Caco-2 (cell line): ENCODE results near the gene KCNE4. TPM values are rescaled to one million over a fixed set of nuclear protein-coding genes. Genes with fewer than 3 reads are reported as not detected.

Experiments used
- BruUV-seq: library from RNA; stranded (reverse); fragments of 400-500 nt; replicated peaks from 2 replicates; lab custom pipeline; 2021; lab: Mats Ljungman, UMichigan
- CTCF ChIA-PET: fragments of 300-600 bp; sonication (Branson Sonifier 250); formaldehyde crosslinking; loops from one replicate; lab custom pipeline; 2022; ENCODE audit warnings: antibody characterized with exemption; lab: Charles Lee
- POLR2A ChIA-PET: fragments of 300-600 bp; sonication (Branson Sonifier 250); formaldehyde crosslinking; loops from one replicate; lab custom pipeline; 2022; ENCODE audit warnings: antibody characterized with exemption; lab: Charles Lee
- DNase-seq, 2 experiments: peaks; one replicate each; pipeline versions ENCODE4 v3.0.0 to v3.0.0-alpha.2; 2020 to 2022
- H3K27me3 ChIP-seq: replicated peaks from 2 replicates; pipeline ENCODE4 v1.6.0; 2011; ENCODE audit warnings: low read length; ENCODE audit not compliant: control insufficient read depth, insufficient read depth
- H3K36me3 ChIP-seq: 2 replicates; pipeline ENCODE4 v1.5.1; 2011; ENCODE audit warnings: low read length; ENCODE audit not compliant: control insufficient read depth, insufficient read depth
- H3K4me1 ChIP-seq: fragments of 250-450 bp; sonication (Bioruptor Pico); 2 replicates; pipeline ENCODE4 v1.5.1; 2020; ENCODE audit warnings: mild to moderate bottlenecking
- H3K4me3 ChIP-seq: 2 replicates; pipeline ENCODE4 v1.5.1; 2011; ENCODE audit warnings: low read depth, mild to moderate bottlenecking, control low read depth, low read length
- H3K9me3 ChIP-seq: fragments of 250-450 bp; sonication (Bioruptor Pico); 2 replicates; pipeline ENCODE4 v1.5.1; 2020; ENCODE audit warnings: mild to moderate bottlenecking, moderate library complexity
- H3K27ac Mint-ChIP-seq: one replicate; pipeline ENCODE4 v1.8.0; 2022; ENCODE audit warnings: mixed read lengths; ENCODE audit not compliant: unreplicated experiment
- H3K27me3 Mint-ChIP-seq: one replicate; pipeline ENCODE4 v1.8.0; 2022; ENCODE audit warnings: mixed read lengths; ENCODE audit not compliant: insufficient read depth, unreplicated experiment
- H3K36me3 Mint-ChIP-seq: one replicate; pipeline ENCODE4 v1.8.0; 2022; ENCODE audit warnings: mild to moderate bottlenecking, mixed read lengths; ENCODE audit not compliant: insufficient read depth, unreplicated experiment
- H3K4me1 Mint-ChIP-seq: one replicate; pipeline ENCODE4 v1.8.0; 2022; ENCODE audit warnings: low read depth, mixed read lengths; ENCODE audit not compliant: unreplicated experiment
- H3K4me3 Mint-ChIP-seq: one replicate; pipeline ENCODE4 v1.8.0; 2022; ENCODE audit warnings: mild to moderate bottlenecking, moderate library complexity, mixed read lengths; ENCODE audit not compliant: unreplicated experiment
- H3K9me3 Mint-ChIP-seq: one replicate; pipeline ENCODE4 v1.8.0; 2022; ENCODE audit warnings: mixed read lengths; ENCODE audit not compliant: unreplicated experiment
- CTCF ChIP-seq, 2 experiments: fragments of 200-600 bp in 1 of 2; IDR thresholded peaks; 1 replicate in 1 of 2; 2 replicates in 1 of 2; pipeline versions ENCODE4 v1.5.1 to v1.8.0; 2011 to 2022; ENCODE audit warnings: antibody characterized with exemption in 1 of 2, control low read depth in 1 of 2, inconsistent platforms in 1 of 2, low read depth in 1 of 2, low read length in 1 of 2, mild to moderate bottlenecking in 1 of 2, moderate library complexity in 1 of 2; ENCODE audit not compliant: insufficient read depth in 1 of 2, severe bottlenecking in 1 of 2, unreplicated experiment in 1 of 2
- intact Hi-C: fragments of 100-400 bp; cut with micrococcal nuclease; formaldehyde crosslinking; loops from one replicate; pipeline ENCODE4 v1.10.0; 2022; ENCODE audit not compliant: unreplicated experiment
- total RNA-seq: library from RNA; stranded (reverse); gene quantifications from 2 replicates; pipeline ENCODE4 v1.2.3, GENCODE V29; 2022

Gene KCNE4
- total RNA-seq, 1 experiment from 2014 or later, result not detected

DNA sequence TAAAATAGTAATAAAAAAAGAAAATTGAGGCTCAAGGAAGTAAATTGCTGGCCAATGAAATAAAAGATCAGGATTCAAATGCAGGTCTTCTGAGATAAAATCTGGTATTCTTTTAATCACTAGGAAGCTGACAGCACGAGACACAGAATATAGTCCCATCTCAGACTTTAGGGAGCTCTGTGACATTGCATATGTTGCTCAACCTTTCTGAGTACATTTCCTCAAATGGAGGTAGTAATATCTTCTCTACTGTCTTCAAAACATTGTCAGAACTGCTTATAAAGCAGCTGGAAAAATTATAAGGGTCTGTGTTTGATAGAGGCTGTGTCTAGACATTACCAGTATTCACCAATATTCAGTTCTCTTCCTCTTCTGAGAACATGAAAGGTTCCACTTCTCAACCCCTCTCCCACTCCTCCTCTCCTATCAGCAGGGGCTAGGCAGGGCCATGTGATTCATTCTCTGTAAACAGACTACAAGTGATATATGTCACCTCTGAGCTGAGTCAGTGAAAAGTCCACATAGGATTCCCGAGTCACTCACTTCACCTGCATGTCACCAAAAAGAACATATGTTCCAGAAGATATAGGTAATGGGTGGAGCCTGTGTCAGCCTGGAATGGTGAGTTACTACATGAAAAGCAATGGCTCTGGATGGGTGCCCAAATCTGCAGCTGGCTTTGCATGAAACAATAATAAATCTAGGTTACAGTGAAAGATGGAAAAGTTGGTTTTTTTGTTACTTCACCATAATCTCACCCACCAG lies 7.1 kb downstream of the KCNE4 start:
- intact Hi-C loops, result loop anchor here (2.0 kb wide), 1 partner anchor 76 kb away; no protein-coding TSS in a partner anchor
- DNase-seq, result peak; percentile 57 to 69
- Mint-ChIP-seq H3K27ac (no peak overlapping the region), H3K36me3 (no peaks in the 10 kb centered on the region), H3K9me3 (peaks cover 16% of the 10 kb centered on the region), H3K27me3 (peaks cover 7% of the 10 kb centered on the region), H3K4me1 (no peaks in the 10 kb centered on the region), H3K4me3 (no peak overlapping the region)
- peaks cover 11% of the 10 kb centered on the region for H3K4me1 ChIP-seq
- H3K4me3 ChIP-seq, result no peak overlapping the region
- H3K9me3 ChIP-seq, result no peaks in the 10 kb centered on the region
- H3K27me3 ChIP-seq, result no peaks in the 10 kb centered on the region
- ChIA-PET CTCF (no interaction called here), POLR2A (no interaction called here)
- no peak for TF ChIP-seq CTCF (IDR thresholded peaks at IDR 0.05; ENCODE audit: insufficient read depth in 1 of 2, low read depth in 1 of 2, low read length in 1 of 2, severe bottlenecking in 1 of 2, unreplicated experiment in 1 of 2)
- no peaks in the 10 kb centered on the region for H3K36me3 ChIP-seq
- no TSS peak for BruUV-seq

- H3K27ac Mint-ChIP-seq, result no peak overlapping the region
- no peak for TF ChIP-seq CTCF (IDR thresholded peaks at IDR 0.05; ENCODE audit: insufficient read depth in 1 of 2, low read depth in 1 of 2, low read length in 1 of 2, severe bottlenecking in 1 of 2, unreplicated experiment in 1 of 2)
- no peaks in the 10 kb centered on the region for H3K36me3 Mint-ChIP-seq
- Histone ChIP-seq H3K9me3 (no peaks in the 10 kb centered on the region), H3K4me3 (no peak overlapping the region), H3K4me1 (peaks cover 11% of the 10 kb centered on the region), H3K36me3 (no peaks in the 10 kb centered on the region), H3K27me3 (no peaks in the 10 kb centered on the region)
- H3K4me3 Mint-ChIP-seq, result no peak overlapping the region
- ChIA-PET POLR2A (no interaction called here), CTCF (no interaction called here)
- BruUV-seq, result no TSS peak
- H3K27me3 Mint-ChIP-seq, result peaks cover 7% of the 10 kb centered on the region
- no peak for DNase-seq
- intact Hi-C loops, result no loop called here
- peaks cover 16% of the 10 kb centered on the region for H3K9me3 Mint-ChIP-seq
- no peaks in the 10 kb centered on the region for H3K4me1 Mint-ChIP-seq
Observed at GRCh38 chr2:223060201-223060825, 8.3 kb downstream of the KCNE4 start.

DNA sequence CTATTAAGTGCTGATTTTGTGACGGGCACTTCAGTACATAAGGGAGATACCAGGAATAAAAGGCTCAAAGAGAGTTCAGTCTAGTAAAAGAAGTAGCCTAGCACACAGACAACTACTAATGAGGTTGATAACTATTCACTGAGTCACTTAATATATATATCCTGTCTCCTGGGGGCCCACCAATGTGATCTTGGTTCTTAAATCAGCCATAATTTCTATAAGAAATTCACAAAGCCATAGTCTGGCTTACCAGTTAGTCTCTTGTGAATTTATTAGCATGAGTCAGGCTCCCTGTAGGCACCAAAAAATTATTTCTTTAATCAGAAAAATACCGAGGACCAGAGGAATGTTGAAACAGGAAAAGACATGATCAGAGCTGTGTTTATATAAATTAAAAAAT lies 10.4 kb downstream of the KCNE4 start:
- Histone ChIP-seq H3K36me3 (no peaks in the 10 kb centered on the region), H3K4me1 (peaks cover 11% of the 10 kb centered on the region), H3K4me3 (no peak overlapping the region), H3K9me3 (no peaks in the 10 kb centered on the region), H3K27me3 (no peaks in the 10 kb centered on the region)
- peaks cover 11% of the 10 kb centered on the region for H3K9me3 Mint-ChIP-seq
- ChIA-PET CTCF (interaction anchor here (0.5 kb wide), 1 partner anchor 404 kb away, joined by 3 read pairs; no protein-coding TSS in a partner anchor), POLR2A (no interaction called here)
- no peak overlapping the region for H3K27ac Mint-ChIP-seq
- no peak overlapping the region for H3K4me3 Mint-ChIP-seq
- H3K4me1 Mint-ChIP-seq, result no peaks in the 10 kb centered on the region
- BruUV-seq, result no TSS peak
- no peak for DNase-seq
- intact Hi-C loops, result no loop called here
- TF ChIP-seq CTCF (IDR thresholded peaks at IDR 0.05; ENCODE audit: insufficient read depth in 1 of 2, low read depth in 1 of 2, low read length in 1 of 2, severe bottlenecking in 1 of 2, unreplicated experiment in 1 of 2), result no peak
- H3K27me3 Mint-ChIP-seq, result peaks cover 14% of the 10 kb centered on the region
- no peaks in the 10 kb centered on the region for H3K36me3 Mint-ChIP-seq
